HUES48 (cell line): Measurements from ENCODE around the gene ESPN.
A peak's percentile ranks its signal among the peaks of the same experiment; 100 is the strongest.

Source experiments
- H3K27ac ChIP-seq: one replicate; pipeline ENCODE4 v1.7.0; 2013; ENCODE audit warnings: low read depth, low read length, inconsistent platforms
- H3K27me3 ChIP-seq: 2 replicates; pipeline ENCODE4 v1.6.1; 2013; ENCODE audit warnings: mild to moderate bottlenecking, low read length; ENCODE audit not compliant: control insufficient read depth, insufficient read depth
- H3K36me3 ChIP-seq: 2 replicates; pipeline ENCODE4 v1.6.1; 2013; ENCODE audit warnings: low read length; ENCODE audit not compliant: control insufficient read depth, insufficient read depth
- H3K4me1 ChIP-seq: 2 replicates; pipeline ENCODE4 v1.6.1; 2013; ENCODE audit warnings: mild to moderate bottlenecking, low read length; ENCODE audit not compliant: control insufficient read depth, insufficient read depth
- H3K4me3 ChIP-seq: 2 replicates; pipeline ENCODE4 v1.5.1; 2013; ENCODE audit warnings: mild to moderate bottlenecking, low read depth, low read length
- H3K9ac ChIP-seq: 2 replicates; pipeline ENCODE4 v1.6.1; 2013; ENCODE audit warnings: mild to moderate bottlenecking, low read depth, low read length, moderate library complexity
- H3K9me3 ChIP-seq: 2 replicates; pipeline ENCODE4 v1.6.1; 2013; ENCODE audit warnings: low read length; ENCODE audit not compliant: control insufficient read depth, insufficient read depth

The ESPN gene

GRCh38 chr1:6424619-6425593 lies at the start of gene ESPN:
Gene ESPN (plus strand): TSS chr1:6424776. CDS start chr1:6424956, 180 bp downstream.
- Histone ChIP-seq H3K4me1 (peaks cover 3% of the 10 kb centered on the region; the same call in 1 of the 2 replicates), H3K36me3 (no peaks in the 10 kb centered on the region), H3K9ac (no peak within 1 kb of the TSS), H3K27ac (no peak within 1 kb of the TSS), H3K4me3 (peak within 1 kb of the TSS; percentile 45; the same call in 1 of the 2 replicates), H3K27me3 (peaks cover 76% of the 10 kb centered on the region), H3K9me3 (no peaks in the 10 kb centered on the region)

DNA sequence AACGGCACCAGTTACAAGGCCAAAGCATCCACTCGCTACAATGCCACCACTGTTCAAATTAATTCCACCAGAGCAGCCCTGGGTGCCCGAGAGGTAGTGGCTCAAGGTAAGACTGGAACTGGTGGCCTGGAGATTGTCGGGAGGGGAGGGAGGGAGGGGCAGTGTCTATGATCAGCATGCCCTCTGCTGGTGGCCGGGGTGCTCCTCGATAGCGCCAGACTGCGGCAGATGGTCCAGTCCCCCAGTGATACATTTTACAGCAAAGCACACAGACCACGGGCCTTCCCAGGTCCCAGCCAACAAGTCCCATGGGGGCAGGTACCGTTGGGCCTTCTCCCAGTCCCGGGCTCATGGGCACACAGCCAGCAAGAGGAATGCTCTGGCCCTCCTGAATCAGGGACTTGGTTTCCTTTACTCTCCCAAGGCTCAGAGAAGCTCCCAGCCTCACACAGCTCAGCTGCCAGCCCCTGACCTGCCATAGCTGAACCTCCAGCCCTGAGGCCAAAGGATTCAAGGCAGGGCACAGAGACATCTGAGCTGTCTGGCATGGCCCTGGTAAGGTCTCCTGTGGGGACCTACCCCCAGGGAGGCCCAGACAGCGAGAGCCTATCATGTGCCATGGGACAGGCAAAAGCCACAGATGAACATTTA lies 46.4 kb upstream of the ESPN start:
- Histone ChIP-seq H3K27me3 (no peaks in the 10 kb centered on the region), H3K9ac (no peak overlapping the region), H3K9me3 (no peaks in the 10 kb centered on the region), H3K4me1 (no peaks in the 10 kb centered on the region), H3K27ac (no peak overlapping the region), H3K36me3 (no peaks in the 10 kb centered on the region), H3K4me3 (no peak overlapping the region)

- no peaks in the 10 kb centered on the region; the same call in 1 of the 2 replicates for H3K9me3 ChIP-seq
- H3K27me3 ChIP-seq: no peaks in the 10 kb centered on the region
- no peaks in the 10 kb centered on the region for H3K36me3 ChIP-seq
- no peak overlapping the region for H3K9ac ChIP-seq
- H3K4me1 ChIP-seq: peaks cover under 1% of the 10 kb centered on the region; the same call in 1 of the 2 replicates
- H3K4me3 ChIP-seq: no peak overlapping the region
- H3K27ac ChIP-seq: no peak overlapping the region
Measured at GRCh38 chr1:6380037-6380436, 44.5 kb upstream of the ESPN start.

DNA sequence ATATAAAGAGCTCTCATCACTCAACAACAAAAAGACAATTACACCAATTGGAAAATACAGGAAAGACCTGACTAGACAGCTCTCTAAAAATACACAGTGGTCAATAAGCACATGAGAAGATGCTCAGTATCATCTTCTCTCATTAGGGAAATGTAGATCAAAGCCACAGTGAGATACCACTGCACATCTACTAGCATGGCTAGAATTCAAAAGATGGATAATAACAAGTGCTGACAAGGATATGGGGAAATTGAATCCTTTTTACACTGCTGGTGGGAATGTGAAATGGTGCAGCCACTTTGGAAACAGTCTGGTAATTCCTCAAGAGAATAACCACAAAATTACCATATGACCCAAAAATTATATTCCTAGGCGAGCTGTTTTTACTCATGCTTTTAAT lies 40.4 kb upstream of the ESPN start:
- Histone ChIP-seq H3K4me3 (no peak overlapping the region), H3K9ac (no peak overlapping the region), H3K36me3 (no peaks in the 10 kb centered on the region), H3K27me3 (no peaks in the 10 kb centered on the region), H3K9me3 (no peaks in the 10 kb centered on the region; the same call in 1 of the 2 replicates), H3K4me1 (peaks cover 21% of the 10 kb centered on the region), H3K27ac (no peak overlapping the region)

- H3K36me3 ChIP-seq: no peaks in the 10 kb centered on the region
- no peak overlapping the region for H3K9ac ChIP-seq
- peak overlapping the region; percentile 88 for H3K27ac ChIP-seq
- no peaks in the 10 kb centered on the region; the same call in 1 of the 2 replicates for H3K9me3 ChIP-seq
- H3K4me3 ChIP-seq: peak overlapping the region; percentile 27; the same call in 1 of the 2 replicates
- peaks cover 21% of the 10 kb centered on the region for H3K4me1 ChIP-seq
- no peaks in the 10 kb centered on the region for H3K27me3 ChIP-seq
Measured at GRCh38 chr1:6384962-6385361, 39.6 kb upstream of the ESPN start.

- peak overlapping the region; percentile 27 for H3K4me3 ChIP-seq
Measured at GRCh38 chr1:6385488-6386191, 38.9 kb upstream of the ESPN start.

DNA sequence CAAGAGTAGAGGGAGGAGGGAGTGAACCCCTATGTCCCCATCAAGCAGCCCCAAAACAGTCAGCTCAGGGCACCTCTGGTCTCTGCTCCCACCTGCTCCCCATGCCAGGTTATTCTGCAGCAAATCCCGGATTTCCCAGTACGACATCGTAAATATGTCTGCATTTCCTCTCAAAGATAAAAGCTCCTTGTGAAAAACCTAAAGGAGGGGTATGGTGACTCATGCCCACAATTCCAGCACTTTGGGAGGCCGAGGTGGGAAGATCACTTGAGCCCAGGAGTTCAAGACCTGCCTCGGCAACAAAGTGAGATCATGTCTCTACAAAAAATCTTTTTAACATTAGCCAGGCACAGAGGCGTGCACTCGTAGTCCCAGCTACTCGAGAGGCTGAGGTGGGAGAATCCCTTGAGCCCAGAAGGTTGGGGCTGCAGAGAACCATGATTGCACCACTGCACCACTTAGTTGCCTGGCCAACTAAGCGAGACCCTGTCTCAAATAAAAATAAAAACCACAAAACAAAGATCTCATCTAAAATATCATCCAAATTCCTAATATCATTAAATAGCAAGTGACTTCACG lies 38.1 kb upstream of the ESPN start:
- Histone ChIP-seq H3K4me1 (peaks cover 21% of the 10 kb centered on the region), H3K9ac (peak overlapping the region; percentile 52; the same call in 1 of the 2 replicates), H3K9me3 (no peaks in the 10 kb centered on the region; the same call in 1 of the 2 replicates), H3K27ac (peak overlapping the region; percentile 88), H3K4me3 (peak overlapping the region; percentile 27; the same call in 1 of the 2 replicates), H3K27me3 (no peaks in the 10 kb centered on the region), H3K36me3 (no peaks in the 10 kb centered on the region)

More at GRCh38 chr1:6385488-6386191, 38.9 kb upstream of the ESPN start:
- H3K36me3 ChIP-seq: no peaks in the 10 kb centered on the region
- H3K9me3 ChIP-seq: no peaks in the 10 kb centered on the region; the same call in 1 of the 2 replicates
- H3K27me3 ChIP-seq: no peaks in the 10 kb centered on the region
- H3K27ac ChIP-seq: peak overlapping the region; percentile 88
- peak overlapping the region; percentile 52 for H3K9ac ChIP-seq
- peaks cover 21% of the 10 kb centered on the region for H3K4me1 ChIP-seq

DNA sequence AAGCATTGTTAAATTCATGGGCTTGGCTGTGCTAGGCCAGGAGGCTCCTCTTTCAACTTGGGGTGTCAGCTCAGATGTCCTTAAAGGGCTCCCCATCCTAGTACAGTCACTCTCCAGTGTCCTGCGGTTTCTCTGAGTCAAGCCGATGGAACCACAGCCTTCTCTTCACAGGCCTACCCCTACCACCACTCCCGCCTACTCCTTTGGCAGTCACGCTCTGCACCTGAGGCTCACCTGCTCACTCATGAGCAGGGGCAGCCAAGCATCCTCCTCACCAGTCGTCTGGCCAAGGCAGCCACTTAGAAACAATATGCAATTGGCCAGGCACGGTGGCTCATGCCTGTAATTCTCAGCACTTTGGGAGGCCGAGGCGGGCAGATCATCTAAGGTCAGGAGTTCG lies 34.6 kb upstream of the ESPN start:
- Histone ChIP-seq H3K4me3 (no peak overlapping the region), H3K27ac (no peak overlapping the region), H3K27me3 (no peaks in the 10 kb centered on the region), H3K36me3 (no peaks in the 10 kb centered on the region), H3K9ac (no peak overlapping the region), H3K9me3 (no peaks in the 10 kb centered on the region), H3K4me1 (peaks cover 28% of the 10 kb centered on the region)

- Histone ChIP-seq H3K27ac (no peak overlapping the region), H3K4me1 (0 out of 2 replicates have a peak, but pooled peaks cover 7% of the 10 kb centered on the region), H3K9me3 (no peaks in the 10 kb centered on the region), H3K9ac (peak overlapping the region; percentile 47; the same call in 1 of the 2 replicates), H3K36me3 (no peaks in the 10 kb centered on the region), H3K27me3 (no peaks in the 10 kb centered on the region), H3K4me3 (peak overlapping the region; percentile 60)
Measured at GRCh38 chr1:6391951-6392808, 32.4 kb upstream of the ESPN start.
